ENCODE results near the gene TMTC2. TPM values are rescaled to one million over a fixed set of nuclear protein-coding genes. Genes with fewer than 3 reads are reported as not detected.

The TMTC2 gene
- polyA plus RNA-seq, 1 donor from 2014 or later = 20.6 TPM

GRCh38 chr12:82688596-82688995 lies 1.9 kb downstream of the TMTC2 start:
- Histone ChIP-seq H3K9me2 (ENCODE audit: insufficient read depth, low read length) (no peaks in the 10 kb centered on the region), H3K27ac (ENCODE audit: low read length) (no peak overlapping the region), H3K27me3 (ENCODE audit: insufficient read depth, low read depth, low read length) (no peaks in the 10 kb centered on the region), H3K4me2 (ENCODE audit: low read length) (peak overlapping the region; percentile 95), H3K4me3 (ENCODE audit: low read length) (peak overlapping the region; percentile 89), H3K36me3 (ENCODE audit: insufficient read depth, low read length) (no peaks in the 10 kb centered on the region), H3K9ac (ENCODE audit: low read length) (peak overlapping the region; percentile 83), H2AFZ (ENCODE audit: low read depth, low read length) (no peak overlapping the region), H3F3A (ENCODE audit: insufficient read depth, low read length, poor library complexity, severe bottlenecking) (no peaks in the 10 kb centered on the region), H3K79me2 (replicated peaks; ENCODE audit: insufficient read depth, low read length) (peaks cover 38% of the 10 kb centered on the region), H4K20me1 (ENCODE audit: insufficient read depth) (peaks cover 3% of the 10 kb centered on the region), H3K9me3 (ENCODE audit: low read length) (no peaks in the 10 kb centered on the region)
- no peak for TF ChIP-seq CTCF (IDR thresholded peaks at IDR 0.05; ENCODE audit: poor library complexity, severe bottlenecking)
- no peak for TF ChIP-seq REST (IDR thresholded peaks at IDR 0.05; ENCODE audit: borderline replicate concordance)
- TF ChIP-seq EP300 (conservative IDR thresholded peaks at IDR 0.05; ENCODE audit: poor library complexity, severe bottlenecking) = no peak
- TF ChIP-seq MXI1 (conservative IDR thresholded peaks at IDR 0.05; ENCODE audit: poor library complexity, severe bottlenecking) = no peak
- no peak for TF ChIP-seq EZH2 (IDR thresholded peaks at IDR 0.05; ENCODE audit: borderline replicate concordance, insufficient read depth, low read length, poor library complexity, severe bottlenecking)
- no peak for TF ChIP-seq POLR2AphosphoS5 (IDR thresholded peaks at IDR 0.05)
- no peak for TF ChIP-seq TAF1 (IDR thresholded peaks at IDR 0.05; ENCODE audit: low read depth)
- no peak for TF ChIP-seq SMC3 (conservative IDR thresholded peaks at IDR 0.05; ENCODE audit: poor library complexity)
- TF ChIP-seq RAD21 (conservative IDR thresholded peaks at IDR 0.05) = no peak

- peaks cover 6% of the 10 kb centered on the region for H3K36me3 ChIP-seq (ENCODE audit: insufficient read depth, low read length)
- H3K9ac ChIP-seq (ENCODE audit: low read length) = no peak overlapping the region
- no peak for TF ChIP-seq TAF1 (IDR thresholded peaks at IDR 0.05; ENCODE audit: low read depth)
- no peak for TF ChIP-seq SMC3 (conservative IDR thresholded peaks at IDR 0.05; ENCODE audit: poor library complexity)
- no peak for TF ChIP-seq MXI1 (conservative IDR thresholded peaks at IDR 0.05; ENCODE audit: poor library complexity, severe bottlenecking)
- TF ChIP-seq EZH2 (IDR thresholded peaks at IDR 0.05; ENCODE audit: borderline replicate concordance, insufficient read depth, low read length, poor library complexity, severe bottlenecking) = no peak
- TF ChIP-seq REST (IDR thresholded peaks at IDR 0.05; ENCODE audit: borderline replicate concordance) = no peak
- no peak for TF ChIP-seq POLR2AphosphoS5 (IDR thresholded peaks at IDR 0.05)
- TF ChIP-seq CTCF (IDR thresholded peaks at IDR 0.05; ENCODE audit: poor library complexity, severe bottlenecking) = no peak
- TF ChIP-seq RAD21 (conservative IDR thresholded peaks at IDR 0.05) = no peak
- no peak for TF ChIP-seq EP300 (conservative IDR thresholded peaks at IDR 0.05; ENCODE audit: poor library complexity, severe bottlenecking)
- H3K4me2 ChIP-seq (ENCODE audit: low read length) = peak overlapping the region; percentile 95
- no peak overlapping the region for H3K27ac ChIP-seq (ENCODE audit: low read length)
- no peaks in the 10 kb centered on the region for H3K9me3 ChIP-seq (ENCODE audit: low read length)
- H3K9me2 ChIP-seq (ENCODE audit: insufficient read depth, low read length) = no peaks in the 10 kb centered on the region
- peak overlapping the region; percentile 89 for H3K4me3 ChIP-seq (ENCODE audit: low read length)
- H2AFZ ChIP-seq (ENCODE audit: low read depth, low read length) = no peak overlapping the region
- H3K79me2 ChIP-seq (replicated peaks; ENCODE audit: insufficient read depth, low read length) = peaks cover 38% of the 10 kb centered on the region
- no peaks in the 10 kb centered on the region for H3F3A ChIP-seq (ENCODE audit: insufficient read depth, low read length, poor library complexity, severe bottlenecking)
- no peaks in the 10 kb centered on the region for H3K27me3 ChIP-seq (ENCODE audit: insufficient read depth, low read depth, low read length)
- peaks cover 3% of the 10 kb centered on the region for H4K20me1 ChIP-seq (ENCODE audit: insufficient read depth)
Observed at GRCh38 chr12:82690006-82690405, 3.3 kb downstream of the TMTC2 start.
